KOPT-K1 (cell line): Measurements from ENCODE around the gene YY1.

ENCODE experiments used
- H3K27ac ChIP-seq: fragments of 200-600 bp; sonication (generic); 2 replicates; pipeline ENCODE4 v1.5.1; 2016; ENCODE audit warnings: antibody characterized with exemption, mild to moderate bottlenecking, low read depth, low read length; ENCODE audit not compliant: poor library complexity, severe bottlenecking
- H3K36me3 ChIP-seq: fragments of 200-600 bp; sonication (generic); 2 replicates; pipeline ENCODE4 v1.5.1; 2017; ENCODE audit warnings: antibody characterized with exemption, mild to moderate bottlenecking, low read length, moderate library complexity; ENCODE audit not compliant: insufficient read depth
- H3K9me3 ChIP-seq: fragments of 200-600 bp; sonication (generic); 2 replicates; pipeline ENCODE4 v1.5.1; 2017; ENCODE audit warnings: antibody characterized with exemption, low read length, mild to moderate bottlenecking; ENCODE audit not compliant: insufficient read depth, poor library complexity, severe bottlenecking

YY1 gene

GRCh38 chr14:100252684-100253083, 13.7 kb downstream of the YY1 start:
- Histone ChIP-seq H3K27ac (no peak overlapping the region), H3K36me3 (peaks cover 68% of the 10 kb centered on the region), H3K9me3 (no peaks in the 10 kb centered on the region)

DNA sequence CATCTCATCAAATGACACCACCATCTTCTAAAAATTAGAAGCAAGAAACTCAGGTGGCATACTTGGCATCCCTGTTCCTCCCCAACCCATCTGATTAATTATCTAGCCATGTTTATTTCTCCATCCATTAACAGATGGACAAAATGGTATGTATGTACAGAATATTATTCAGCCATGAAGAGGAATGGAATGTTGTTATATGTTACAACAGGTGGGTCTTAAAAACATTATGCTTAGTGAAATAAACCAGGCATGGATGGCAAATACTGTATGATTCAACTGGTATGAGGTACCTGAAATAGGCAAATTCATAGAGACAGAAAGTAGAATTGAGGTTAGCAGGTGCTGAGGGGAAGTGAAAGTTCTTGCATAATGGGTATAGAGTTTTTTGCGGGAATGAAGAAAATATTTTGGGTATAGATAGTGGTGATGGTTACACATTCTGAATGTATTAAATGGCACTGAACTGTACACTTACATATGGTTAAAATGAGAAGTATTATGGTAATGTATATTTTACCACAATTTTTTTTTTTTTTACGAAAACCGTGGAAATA, 17.5 kb downstream of the YY1 start:
- no peaks in the 10 kb centered on the region for H3K9me3 ChIP-seq
- H3K36me3 ChIP-seq: peaks cover 34% of the 10 kb centered on the region
- H3K27ac ChIP-seq: no peak overlapping the region

- H3K36me3 ChIP-seq: peaks cover 52% of the 10 kb centered on the region
- H3K27ac ChIP-seq: no peak overlapping the region
- H3K9me3 ChIP-seq: no peaks in the 10 kb centered on the region
Measured at GRCh38 chr14:100261621-100262020, 22.7 kb downstream of the YY1 start.

- Histone ChIP-seq H3K9me3 (no peaks in the 10 kb centered on the region), H3K27ac (no peak overlapping the region), H3K36me3 (peaks cover 52% of the 10 kb centered on the region)
Measured at GRCh38 chr14:100262545-100262944, 23.6 kb downstream of the YY1 start.

- Histone ChIP-seq H3K9me3 (no peaks in the 10 kb centered on the region), H3K27ac (no peak overlapping the region), H3K36me3 (peaks cover 57% of the 10 kb centered on the region)
Measured at GRCh38 chr14:100263141-100263540, 24.2 kb downstream of the YY1 start.

DNA sequence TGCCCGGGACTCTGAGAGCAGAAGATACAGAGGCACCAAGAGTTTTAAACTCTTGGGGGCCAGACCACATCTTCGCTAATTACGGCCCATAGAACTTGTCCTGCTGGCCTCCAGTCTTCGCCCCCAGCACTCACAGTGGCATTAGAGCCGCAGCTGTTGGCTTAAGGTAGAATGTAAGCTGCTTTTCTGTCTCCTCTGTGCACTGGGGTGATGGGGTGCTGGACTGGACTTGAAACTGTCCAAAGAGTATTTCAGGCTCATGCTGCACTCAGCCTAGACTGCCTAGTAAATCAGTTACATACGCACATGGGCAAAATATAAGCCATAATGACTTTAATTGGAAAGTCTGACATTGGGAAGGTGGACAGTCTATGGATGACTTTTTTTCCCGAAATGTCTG, 29.0 kb downstream of the YY1 start:
- H3K9me3 ChIP-seq: no peaks in the 10 kb centered on the region
- H3K36me3 ChIP-seq: peaks cover 82% of the 10 kb centered on the region
- H3K27ac ChIP-seq: no peak overlapping the region

GRCh38 chr14:100268591-100269207, 29.8 kb downstream of the YY1 start:
- Histone ChIP-seq H3K36me3 (peaks cover 80% of the 10 kb centered on the region), H3K27ac (no peak overlapping the region), H3K9me3 (no peaks in the 10 kb centered on the region)

- Histone ChIP-seq H3K36me3 (peaks cover 80% of the 10 kb centered on the region), H3K27ac (no peak overlapping the region), H3K9me3 (no peaks in the 10 kb centered on the region)
Measured at GRCh38 chr14:100271247-100271939, 32.4 kb downstream of the YY1 start.

DNA sequence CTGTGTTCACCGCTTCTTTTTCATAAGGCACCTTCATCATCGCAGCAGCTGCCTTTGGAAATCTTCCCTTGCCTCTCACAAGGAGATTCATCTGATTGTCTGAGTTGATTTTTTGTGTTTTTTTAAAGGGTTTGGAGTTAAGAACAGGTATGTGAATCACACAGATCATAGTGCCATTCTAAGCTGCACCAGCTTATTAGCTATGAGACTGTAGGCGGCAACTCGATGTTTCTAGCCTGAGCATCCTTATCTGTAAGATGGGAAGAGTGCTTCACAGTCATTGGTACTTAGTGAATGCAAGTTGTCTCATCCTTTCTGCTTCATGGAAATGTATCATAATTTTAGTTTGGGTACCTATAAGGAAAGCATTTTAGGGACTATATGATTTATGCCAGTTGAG, 35.3 kb downstream of the YY1 start:
- Histone ChIP-seq H3K27ac (no peak overlapping the region), H3K9me3 (no peaks in the 10 kb centered on the region), H3K36me3 (peaks cover 82% of the 10 kb centered on the region)

GRCh38 chr14:100275214-100275613, 36.3 kb downstream of the YY1 start:
- peaks cover 86% of the 10 kb centered on the region for H3K36me3 ChIP-seq
- H3K27ac ChIP-seq: no peak overlapping the region

DNA sequence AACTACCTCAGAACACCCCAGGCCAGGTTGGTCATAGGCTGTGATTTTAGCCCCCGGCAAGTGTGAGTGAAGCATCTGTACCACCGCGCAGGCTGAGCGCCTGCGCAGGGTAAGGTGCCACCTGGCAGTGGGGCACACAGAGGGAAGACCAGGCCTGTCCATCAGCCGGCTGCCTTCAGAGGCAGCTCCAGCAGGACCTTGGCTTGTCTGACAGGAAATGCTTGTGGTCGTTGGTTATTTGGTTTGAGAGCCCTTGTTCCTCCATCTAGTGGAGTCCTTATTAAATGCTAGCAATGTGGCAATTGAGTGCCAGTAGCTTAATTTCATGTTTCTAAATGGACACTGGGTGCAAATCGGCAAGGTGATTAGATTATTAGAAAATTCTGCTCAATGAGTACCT, 39.8 kb downstream of the YY1 start:
- H3K36me3 ChIP-seq: peaks cover 96% of the 10 kb centered on the region
- H3K27ac ChIP-seq: no peak overlapping the region
- no peaks in the 10 kb centered on the region for H3K9me3 ChIP-seq

More at GRCh38 chr14:100275214-100275613, 36.3 kb downstream of the YY1 start:
- no peaks in the 10 kb centered on the region for H3K9me3 ChIP-seq

DNA sequence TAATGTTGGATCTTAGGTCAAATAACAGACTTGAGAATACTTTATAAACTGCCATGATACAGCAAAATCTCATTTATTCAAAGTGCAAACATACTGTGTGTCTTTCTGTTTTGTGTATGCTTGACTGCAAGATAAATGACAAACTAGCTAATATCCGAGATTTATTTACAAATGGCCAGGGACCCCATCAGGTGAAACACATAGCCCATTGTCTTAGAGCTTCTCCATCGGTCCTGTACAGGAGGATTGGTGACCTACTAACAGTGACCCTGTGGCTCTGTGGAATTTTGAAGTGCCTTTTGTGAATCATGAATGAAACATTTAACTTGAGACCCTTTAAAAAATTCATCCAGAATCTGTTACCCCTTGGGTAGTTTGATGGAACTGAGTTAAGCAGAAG, 40.2 kb downstream of the YY1 start:
- Histone ChIP-seq H3K9me3 (no peaks in the 10 kb centered on the region), H3K36me3 (peaks cover 92% of the 10 kb centered on the region), H3K27ac (no peak overlapping the region)

DNA sequence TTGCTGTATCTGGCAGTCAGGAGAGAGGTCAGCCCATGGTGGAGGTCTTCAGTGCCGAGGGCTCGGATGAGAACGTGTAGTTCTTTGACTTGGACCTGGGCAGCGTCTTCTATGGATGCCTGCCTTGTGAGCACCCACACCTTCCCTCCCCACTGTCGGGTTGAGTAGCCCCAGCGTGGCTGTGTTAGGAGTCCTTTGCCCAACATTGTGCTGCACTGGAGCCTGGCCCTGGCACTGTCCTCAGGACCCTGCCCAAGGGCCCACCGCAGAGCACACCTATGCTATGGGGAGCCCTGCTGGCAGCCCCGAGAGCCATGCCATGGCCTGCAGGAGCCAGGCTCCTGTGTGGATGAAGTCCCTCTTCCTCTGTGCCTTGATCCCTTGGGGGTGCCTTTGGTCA, 40.6 kb downstream of the YY1 start:
- H3K27ac ChIP-seq: no peak overlapping the region

DNA sequence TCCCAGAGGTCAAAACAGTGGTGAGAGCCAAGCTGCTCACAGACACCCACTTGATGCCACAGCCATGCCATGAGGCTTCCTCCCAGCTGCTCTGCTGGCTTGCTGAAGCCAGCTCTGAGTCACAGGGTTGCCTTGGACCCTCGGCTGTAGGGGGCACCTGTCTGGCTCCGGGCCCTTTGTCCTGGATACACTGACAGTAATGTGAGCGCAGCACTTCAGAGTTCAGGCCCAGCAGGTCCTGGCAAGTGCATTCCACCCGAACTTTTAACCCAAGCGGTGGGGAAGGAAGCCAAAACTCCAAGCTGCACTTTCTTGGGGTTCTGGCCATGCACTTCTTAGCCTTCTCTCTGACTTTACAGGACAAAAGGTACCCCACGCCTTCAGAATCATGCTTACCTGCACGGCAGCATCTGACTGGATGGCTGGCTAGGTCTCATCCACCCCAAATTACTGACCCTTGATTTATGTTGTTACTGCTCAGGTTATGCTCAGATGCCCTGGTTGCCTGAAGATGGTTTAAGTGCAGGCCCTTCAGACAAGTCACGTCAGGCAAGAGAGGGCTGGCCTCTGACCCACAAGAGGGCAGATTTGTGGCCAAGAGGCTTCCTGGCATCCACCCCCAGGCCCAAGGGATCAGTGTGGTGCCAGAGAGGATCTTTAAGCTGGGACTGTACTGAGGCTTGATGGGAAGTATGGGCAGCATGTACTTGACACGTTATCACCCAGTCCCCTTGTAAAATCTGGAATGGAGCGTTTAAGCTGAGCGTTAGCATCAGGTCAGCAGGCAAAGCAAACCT, 42.5 kb downstream of the YY1 start:
- Histone ChIP-seq H3K36me3 (peaks cover 68% of the 10 kb centered on the region), H3K9me3 (no peaks in the 10 kb centered on the region)

More for the DNA sequence above, 40.6 kb downstream of the YY1 start:
- Histone ChIP-seq H3K36me3 (peaks cover 87% of the 10 kb centered on the region), H3K9me3 (no peaks in the 10 kb centered on the region)

DNA sequence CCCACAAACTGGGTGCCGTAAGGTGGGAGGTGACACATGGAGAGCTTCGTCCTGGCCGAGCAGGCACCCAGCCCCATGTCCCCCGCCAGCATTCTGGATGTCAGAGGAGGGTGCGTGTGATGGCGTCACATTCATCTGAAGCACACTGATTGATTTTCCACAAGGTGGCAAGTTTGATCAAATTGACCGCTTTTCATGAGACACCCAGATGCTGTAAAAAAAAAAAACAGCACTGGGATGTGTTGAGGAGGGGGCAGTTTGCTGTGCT, 43.1 kb downstream of the YY1 start:
- Histone ChIP-seq H3K36me3 (peaks cover 63% of the 10 kb centered on the region), H3K27ac (no peak overlapping the region), H3K9me3 (no peaks in the 10 kb centered on the region)

More for the DNA sequence above, 42.5 kb downstream of the YY1 start:
- H3K27ac ChIP-seq: no peak overlapping the region
